WTC11 (cell line): Measurements from ENCODE around the gene COBL. TPM values are rescaled to one million over a fixed set of nuclear protein-coding genes. Genes with fewer than 3 reads are reported as not detected.
A peak's percentile ranks its signal among the peaks of the same experiment; 100 is the strongest.

ENCODE experiments used
- ATAC-seq: fragments of 200-7000 bp; cut with Tn5 transposase; 2 replicates; pipeline ENCODE4 v1.10.0; 2021; ENCODE audit warnings: mild to moderate bottlenecking, moderate library complexity
- CTCF ChIA-PET: fragments of 300-600 bp; sonication (Branson Sonifier 250); formaldehyde crosslinking; loops from one replicate; lab custom pipeline; 2021; ENCODE audit warnings: antibody characterized with exemption; lab: Charles Lee
- POLR2A ChIA-PET: fragments of 350-600 bp; sonication (Branson Sonifier 250); formaldehyde crosslinking; loops from one replicate; lab custom pipeline; 2021; ENCODE audit warnings: antibody characterized with exemption; lab: Charles Lee
- DNase-seq: peaks from one replicate; pipeline ENCODE4 v3.0.0; 2021; ENCODE audit warnings: low spot score
- H3K27ac Mint-ChIP-seq: 2 replicates; pipeline ENCODE4 v1.8.0; 2021; ENCODE audit warnings: mixed read lengths
- H3K27me3 Mint-ChIP-seq: 2 replicates; pipeline ENCODE4 v1.8.0; 2021; ENCODE audit warnings: low read depth, mild to moderate bottlenecking, moderate library complexity, mixed read lengths
- H3K36me3 Mint-ChIP-seq: 2 replicates; pipeline ENCODE4 v1.8.0; 2021; ENCODE audit warnings: mixed read lengths
- H3K4me1 Mint-ChIP-seq: 2 replicates; pipeline ENCODE4 v1.8.0; 2022; ENCODE audit warnings: mixed read lengths
- H3K4me3 Mint-ChIP-seq: 2 replicates; pipeline ENCODE4 v1.8.0; 2021; ENCODE audit warnings: mild to moderate bottlenecking, moderate library complexity, mixed read lengths
- H3K9me3 Mint-ChIP-seq: 2 replicates; pipeline ENCODE4 v1.8.0; 2021; ENCODE audit warnings: mixed read lengths
- ATF1 ChIP-seq: sonication (generic); formaldehyde crosslinking; IDR thresholded peaks from 2 replicates; pipeline ENCODE4 v1.8.1; 2023; ENCODE audit warnings: mild to moderate bottlenecking, moderate library complexity, missing genetic modification reagents
- ETV6 ChIP-seq: sonication (generic); formaldehyde crosslinking; IDR thresholded peaks from 2 replicates; pipeline ENCODE4 v1.8.1; 2022; ENCODE audit warnings: mild to moderate bottlenecking, missing genetic modification reagents
- HMGA2 ChIP-seq: fragments of 250-450 bp; sonication (Bioruptor Pico); IDR thresholded peaks from 2 replicates; pipeline ENCODE4 v1.4.0; 2021; ENCODE audit warnings: mild to moderate bottlenecking, moderate library complexity
- IRF2 ChIP-seq: sonication (generic); formaldehyde crosslinking; IDR thresholded peaks from 2 replicates; pipeline ENCODE4 v1.8.0; 2022; ENCODE audit warnings: low read depth, missing genetic modification reagents, borderline replicate concordance
- MYBL2 ChIP-seq: sonication (generic); formaldehyde crosslinking; IDR thresholded peaks from 2 replicates; pipeline ENCODE4 v1.8.1; 2023; ENCODE audit warnings: mild to moderate bottlenecking, moderate library complexity, missing genetic modification reagents
- NFATC4 ChIP-seq: fragments of 250-450 bp; sonication (Bioruptor Pico); IDR thresholded peaks from 2 replicates; pipeline ENCODE4 v1.9.0; 2021; ENCODE audit warnings: mild to moderate bottlenecking
- PRRX2 ChIP-seq: fragments of 250-450 bp; sonication (Bioruptor Pico); IDR thresholded peaks from 2 replicates; pipeline ENCODE4 v1.8.0; 2021; ENCODE audit warnings: mild to moderate bottlenecking
- SMAD3 ChIP-seq: sonication (generic); formaldehyde crosslinking; IDR thresholded peaks from 2 replicates; pipeline ENCODE4 v1.8.0; 2022; ENCODE audit warnings: missing genetic modification reagents, mild to moderate bottlenecking, borderline replicate concordance
- SMAD4 ChIP-seq: sonication (generic); formaldehyde crosslinking; IDR thresholded peaks from 2 replicates; pipeline ENCODE4 v1.8.0; 2022; ENCODE audit warnings: mild to moderate bottlenecking, missing genetic modification reagents
- TP53 ChIP-seq: sonication (generic); formaldehyde crosslinking; IDR thresholded peaks from 2 replicates; pipeline ENCODE4 v1.8.1; 2023; ENCODE audit warnings: mild to moderate bottlenecking, missing genetic modification reagents
- ZNF138 ChIP-seq: sonication (generic); formaldehyde crosslinking; conservative IDR thresholded peaks from 2 replicates; pipeline ENCODE4 v1.8.1; 2022; ENCODE audit warnings: mild to moderate bottlenecking, moderate library complexity, missing genetic modification reagents
- ZNF219 ChIP-seq: sonication (generic); formaldehyde crosslinking; IDR thresholded peaks from 2 replicates; pipeline ENCODE4 v1.8.0; 2023; ENCODE audit warnings: missing genetic modification reagents, mild to moderate bottlenecking, borderline replicate concordance
- ZNF416 ChIP-seq: fragments of 250-450 bp; sonication (Bioruptor Pico); IDR thresholded peaks from 2 replicates; pipeline ENCODE4 v1.9.0; 2021; ENCODE audit warnings: mild to moderate bottlenecking, inconsistent platforms
- total RNA-seq: library from RNA; stranded (reverse); gene quantifications from 3 replicates; pipeline ENCODE4 v1.2.3, GENCODE V29; 2021
- TF ChIP-seq, protein P1 (sequence below): sonication (generic); formaldehyde crosslinking; IDR thresholded peaks from 2 replicates; pipeline ENCODE4 v1.8.0; 2022; ENCODE audit warnings: missing genetic modification reagents
- TF ChIP-seq, protein P2 (sequence below): sonication (generic); formaldehyde crosslinking; IDR thresholded peaks from 2 replicates; pipeline ENCODE4 v1.8.1; 2022; ENCODE audit warnings: mild to moderate bottlenecking, missing genetic modification reagents, moderate library complexity, borderline replicate concordance
- TF ChIP-seq, protein P3 (sequence below): sonication (generic); formaldehyde crosslinking; IDR thresholded peaks from 2 replicates; pipeline ENCODE4 v1.8.0; 2023; ENCODE audit warnings: missing genetic modification reagents
- TF ChIP-seq, protein P4 (sequence below): sonication (generic); formaldehyde crosslinking; IDR thresholded peaks from 2 replicates; pipeline ENCODE4 v1.8.1; 2022; ENCODE audit warnings: low read depth, mild to moderate bottlenecking, moderate library complexity, missing genetic modification reagents, borderline replicate concordance

Gene COBL
- total RNA-seq, 1 experiment from 2014 or later: 36.5 TPM

DNA sequence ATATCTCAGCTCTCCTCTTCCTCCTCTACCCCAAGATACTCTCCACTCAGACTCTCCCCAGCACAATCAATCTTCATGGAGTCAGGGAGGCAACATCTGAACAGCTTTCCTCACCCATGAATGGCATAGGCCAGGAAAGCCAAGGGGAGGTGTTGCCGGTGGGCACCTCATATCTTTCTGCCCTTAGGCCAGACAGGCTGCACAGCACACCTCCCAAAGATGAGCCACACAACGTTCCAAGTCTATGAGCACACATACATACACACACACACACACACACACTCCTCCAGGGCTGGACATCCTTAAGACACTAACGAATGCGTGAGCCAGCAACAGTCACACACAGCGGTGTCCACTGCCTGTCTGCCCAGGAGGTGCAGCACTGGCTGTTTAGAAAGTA is 17.7 kb downstream of the COBL start:
- no peaks in the 10 kb centered on the region for H3K36me3 Mint-ChIP-seq
- CTCF ChIA-PET: interaction anchor here (0.9 to 3.0 kb wide), 4 partner anchors 14 to 136 kb away, joined by 3 to 9 read pairs (median 4); no protein-coding TSS in a partner anchor
- POLR2A ChIA-PET: no interaction called here
- H3K4me1 Mint-ChIP-seq: peaks cover 33% of the 10 kb centered on the region
- TF ChIP-seq HMGA2: no peak
- no peak for TF ChIP-seq SMAD3 (CRISPR knock-in tag)
- TF ChIP-seq IRF2 (CRISPR knock-in tag): no peak
- TF ChIP-seq NFATC4 (CRISPR knock-in tag): no peak
- TF ChIP-seq PRRX2 (CRISPR knock-in tag): no peak
- TF ChIP-seq ZNF138 (CRISPR knock-in tag): no peak
- TF ChIP-seq ZNF219 (CRISPR knock-in tag): no peak
- H3K27me3 Mint-ChIP-seq: no peaks in the 10 kb centered on the region
- DNase-seq (no peak), ATAC-seq (no peak)
- H3K9me3 Mint-ChIP-seq: no peaks in the 10 kb centered on the region
- H3K27ac Mint-ChIP-seq: peak overlapping the region; percentile 18; the same call in 1 of the 2 replicates
- H3K4me3 Mint-ChIP-seq: no peak overlapping the region

DNA sequence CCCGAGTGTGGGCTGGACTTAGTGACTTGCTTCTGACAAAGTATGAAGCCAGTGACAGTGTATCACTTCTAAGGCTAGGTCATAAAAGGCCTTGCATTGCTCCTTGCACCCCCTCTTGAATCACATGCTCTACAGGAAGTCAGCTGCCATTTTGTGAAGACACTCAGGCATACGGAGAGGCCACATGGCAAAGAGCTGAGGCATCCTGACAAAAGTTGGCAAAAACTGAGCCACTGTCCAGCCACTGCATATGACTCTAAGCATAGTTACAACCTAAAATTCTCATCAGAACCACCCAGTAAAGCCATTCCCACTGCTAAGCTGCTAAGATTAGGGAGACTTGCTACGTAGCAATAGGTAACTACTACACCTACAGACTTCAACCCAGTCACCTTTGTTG is 18.6 kb downstream of the COBL start:
- Mint-ChIP-seq H3K36me3 (no peaks in the 10 kb centered on the region), H3K27me3 (no peaks in the 10 kb centered on the region), H3K27ac (peak overlapping the region; percentile 13; the same call in 1 of the 2 replicates), H3K9me3 (no peaks in the 10 kb centered on the region), H3K4me1 (peaks cover 32% of the 10 kb centered on the region), H3K4me3 (no peak overlapping the region)
- ATAC-seq: no peak
- TF ChIP-seq ZNF416 (CRISPR knock-in tag): no peak
- no peak for TF ChIP-seq NFATC4 (CRISPR knock-in tag)
- TF ChIP-seq HMGA2: no peak
- TF ChIP-seq, protein P1, sequence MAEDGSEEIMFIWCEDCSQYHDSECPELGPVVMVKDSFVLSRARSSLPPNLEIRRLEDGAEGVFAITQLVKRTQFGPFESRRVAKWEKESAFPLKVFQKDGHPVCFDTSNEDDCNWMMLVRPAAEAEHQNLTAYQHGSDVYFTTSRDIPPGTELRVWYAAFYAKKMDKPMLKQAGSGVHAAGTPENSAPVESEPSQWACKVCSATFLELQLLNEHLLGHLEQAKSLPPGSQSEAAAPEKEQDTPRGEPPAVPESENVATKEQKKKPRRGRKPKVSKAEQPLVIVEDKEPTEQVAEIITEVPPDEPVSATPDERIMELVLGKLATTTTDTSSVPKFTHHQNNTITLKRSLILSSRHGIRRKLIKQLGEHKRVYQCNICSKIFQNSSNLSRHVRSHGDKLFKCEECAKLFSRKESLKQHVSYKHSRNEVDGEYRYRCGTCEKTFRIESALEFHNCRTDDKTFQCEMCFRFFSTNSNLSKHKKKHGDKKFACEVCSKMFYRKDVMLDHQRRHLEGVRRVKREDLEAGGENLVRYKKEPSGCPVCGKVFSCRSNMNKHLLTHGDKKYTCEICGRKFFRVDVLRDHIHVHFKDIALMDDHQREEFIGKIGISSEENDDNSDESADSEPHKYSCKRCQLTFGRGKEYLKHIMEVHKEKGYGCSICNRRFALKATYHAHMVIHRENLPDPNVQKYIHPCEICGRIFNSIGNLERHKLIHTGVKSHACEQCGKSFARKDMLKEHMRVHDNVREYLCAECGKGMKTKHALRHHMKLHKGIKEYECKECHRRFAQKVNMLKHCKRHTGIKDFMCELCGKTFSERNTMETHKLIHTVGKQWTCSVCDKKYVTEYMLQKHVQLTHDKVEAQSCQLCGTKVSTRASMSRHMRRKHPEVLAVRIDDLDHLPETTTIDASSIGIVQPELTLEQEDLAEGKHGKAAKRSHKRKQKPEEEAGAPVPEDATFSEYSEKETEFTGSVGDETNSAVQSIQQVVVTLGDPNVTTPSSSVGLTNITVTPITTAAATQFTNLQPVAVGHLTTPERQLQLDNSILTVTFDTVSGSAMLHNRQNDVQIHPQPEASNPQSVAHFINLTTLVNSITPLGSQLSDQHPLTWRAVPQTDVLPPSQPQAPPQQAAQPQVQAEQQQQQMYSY (CRISPR knock-in tag): no peak
- TF ChIP-seq MYBL2 (CRISPR knock-in tag): no peak
- no peak for TF ChIP-seq TP53 (CRISPR knock-in tag)
- TF ChIP-seq, protein P2, sequence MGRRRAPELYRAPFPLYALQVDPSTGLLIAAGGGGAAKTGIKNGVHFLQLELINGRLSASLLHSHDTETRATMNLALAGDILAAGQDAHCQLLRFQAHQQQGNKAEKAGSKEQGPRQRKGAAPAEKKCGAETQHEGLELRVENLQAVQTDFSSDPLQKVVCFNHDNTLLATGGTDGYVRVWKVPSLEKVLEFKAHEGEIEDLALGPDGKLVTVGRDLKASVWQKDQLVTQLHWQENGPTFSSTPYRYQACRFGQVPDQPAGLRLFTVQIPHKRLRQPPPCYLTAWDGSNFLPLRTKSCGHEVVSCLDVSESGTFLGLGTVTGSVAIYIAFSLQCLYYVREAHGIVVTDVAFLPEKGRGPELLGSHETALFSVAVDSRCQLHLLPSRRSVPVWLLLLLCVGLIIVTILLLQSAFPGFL (CRISPR knock-in tag): no peak
- TF ChIP-seq SMAD4 (CRISPR knock-in tag): no peak
- TF ChIP-seq, protein P3, sequence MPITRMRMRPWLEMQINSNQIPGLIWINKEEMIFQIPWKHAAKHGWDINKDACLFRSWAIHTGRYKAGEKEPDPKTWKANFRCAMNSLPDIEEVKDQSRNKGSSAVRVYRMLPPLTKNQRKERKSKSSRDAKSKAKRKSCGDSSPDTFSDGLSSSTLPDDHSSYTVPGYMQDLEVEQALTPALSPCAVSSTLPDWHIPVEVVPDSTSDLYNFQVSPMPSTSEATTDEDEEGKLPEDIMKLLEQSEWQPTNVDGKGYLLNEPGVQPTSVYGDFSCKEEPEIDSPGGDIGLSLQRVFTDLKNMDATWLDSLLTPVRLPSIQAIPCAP: no peak
- TF ChIP-seq, protein P4, sequence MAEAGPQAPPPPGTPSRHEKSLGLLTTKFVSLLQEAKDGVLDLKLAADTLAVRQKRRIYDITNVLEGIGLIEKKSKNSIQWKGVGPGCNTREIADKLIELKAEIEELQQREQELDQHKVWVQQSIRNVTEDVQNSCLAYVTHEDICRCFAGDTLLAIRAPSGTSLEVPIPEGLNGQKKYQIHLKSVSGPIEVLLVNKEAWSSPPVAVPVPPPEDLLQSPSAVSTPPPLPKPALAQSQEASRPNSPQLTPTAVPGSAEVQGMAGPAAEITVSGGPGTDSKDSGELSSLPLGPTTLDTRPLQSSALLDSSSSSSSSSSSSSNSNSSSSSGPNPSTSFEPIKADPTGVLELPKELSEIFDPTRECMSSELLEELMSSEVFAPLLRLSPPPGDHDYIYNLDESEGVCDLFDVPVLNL: no peak
- TF ChIP-seq ATF1 (CRISPR knock-in tag): no peak
- TF ChIP-seq ETV6 (CRISPR knock-in tag): no peak
- ChIA-PET POLR2A (no interaction called here), CTCF (interaction anchor here (0.9 to 3.0 kb wide), 3 partner anchors 13 to 135 kb away, joined by 3 to 9 read pairs (median 4); no protein-coding TSS in a partner anchor)
- no peak for DNase-seq
